HEK293 (cell line): ENCODE data around the gene GPR84.

Source experiments
- BCL11A ChIP-seq: fragments of 450-650 bp; formaldehyde crosslinking; IDR thresholded peaks from 2 replicates; pipeline ENCODE4 v1.5.1; 2016; ENCODE audit warnings: low read depth, missing biosample characterization, missing genetic modification characterization
- GFI1B ChIP-seq: fragments of 450-650 bp; formaldehyde crosslinking; IDR thresholded peaks from 2 replicates; pipeline ENCODE4 v1.5.1; 2016; ENCODE audit warnings: missing biosample characterization, missing genetic modification characterization
- GLIS1 ChIP-seq: fragments of 450-650 bp; formaldehyde crosslinking; IDR thresholded peaks from 2 replicates; pipeline ENCODE4 v1.5.1; 2016; ENCODE audit warnings: missing biosample characterization, missing genetic modification characterization
- IKZF3 ChIP-seq: fragments of 450-650 bp; IDR thresholded peaks from 2 replicates; pipeline ENCODE4 v1.5.0; 2018; ENCODE audit warnings: missing biosample characterization, mild to moderate bottlenecking, missing genetic modification characterization, moderate library complexity
- KLF17 ChIP-seq: fragments of 450-650 bp; formaldehyde crosslinking; IDR thresholded peaks from 2 replicates; pipeline ENCODE4 v1.5.1; 2016; ENCODE audit warnings: missing biosample characterization, missing genetic modification characterization
- KLF8 ChIP-seq: fragments of 450-650 bp; formaldehyde crosslinking; IDR thresholded peaks from 2 replicates; pipeline ENCODE4 v1.5.1; 2016; ENCODE audit warnings: missing biosample characterization, missing genetic modification characterization
- KLF9 ChIP-seq: fragments of 450-650 bp; formaldehyde crosslinking; IDR thresholded peaks from 2 replicates; pipeline ENCODE4 v1.5.1; 2016; ENCODE audit warnings: missing biosample characterization, missing genetic modification characterization, low read depth
- MZF1 ChIP-seq: fragments of 450-650 bp; formaldehyde crosslinking; IDR thresholded peaks from 2 replicates; pipeline ENCODE4 v1.5.1; 2017; ENCODE audit warnings: missing biosample characterization, missing genetic modification characterization, borderline replicate concordance
- PRDM10 ChIP-seq: fragments of 450-650 bp; formaldehyde crosslinking; IDR thresholded peaks from 2 replicates; pipeline ENCODE4 v1.5.1; 2016; ENCODE audit warnings: missing biosample characterization, missing genetic modification characterization
- RBAK ChIP-seq: fragments of 450-650 bp; formaldehyde crosslinking; IDR thresholded peaks from 2 replicates; pipeline ENCODE4 v1.5.1; 2016; ENCODE audit warnings: missing biosample characterization, missing genetic modification characterization
- ZBTB21 ChIP-seq: fragments of 450-650 bp; formaldehyde crosslinking; IDR thresholded peaks from 2 replicates; pipeline ENCODE4 v1.5.1; 2017; ENCODE audit warnings: missing biosample characterization, missing genetic modification characterization
- ZBTB8A ChIP-seq: fragments of 450-650 bp; formaldehyde crosslinking; IDR thresholded peaks from 2 replicates; pipeline ENCODE4 v1.5.1; 2016; ENCODE audit warnings: missing biosample characterization, missing genetic modification characterization
- ZFP37 ChIP-seq: fragments of 450-650 bp; formaldehyde crosslinking; IDR thresholded peaks from 2 replicates; pipeline ENCODE4 v1.5.1; 2016; ENCODE audit warnings: missing biosample characterization, missing genetic modification characterization
- ZNF148 ChIP-seq: fragments of 450-650 bp; formaldehyde crosslinking; IDR thresholded peaks from 2 replicates; pipeline ENCODE4 v1.5.0; 2017; ENCODE audit warnings: missing biosample characterization, missing genetic modification characterization, borderline replicate concordance
- ZNF2 ChIP-seq: fragments of 450-650 bp; formaldehyde crosslinking; IDR thresholded peaks from 2 replicates; pipeline ENCODE4 v1.5.1; 2016; ENCODE audit warnings: missing biosample characterization, missing genetic modification characterization
- ZNF239 ChIP-seq: fragments of 450-650 bp; formaldehyde crosslinking; IDR thresholded peaks from 2 replicates; pipeline ENCODE4 v1.5.1; 2016; ENCODE audit warnings: missing biosample characterization, missing genetic modification characterization
- ZNF248 ChIP-seq: fragments of 450-650 bp; formaldehyde crosslinking; IDR thresholded peaks from 2 replicates; pipeline ENCODE4 v1.5.1; 2017; ENCODE audit warnings: missing biosample characterization, missing genetic modification characterization
- ZNF341 ChIP-seq: fragments of 450-650 bp; formaldehyde crosslinking; IDR thresholded peaks from 2 replicates; pipeline ENCODE4; 2016; ENCODE audit warnings: low read depth, missing biosample characterization, missing genetic modification characterization
- ZNF362 ChIP-seq: fragments of 450-650 bp; formaldehyde crosslinking; IDR thresholded peaks from 2 replicates; pipeline ENCODE4 v1.5.1; 2016; ENCODE audit warnings: missing biosample characterization, missing genetic modification characterization
- ZNF394 ChIP-seq: fragments of 450-650 bp; formaldehyde crosslinking; IDR thresholded peaks from 2 replicates; pipeline ENCODE4 v1.5.1; 2016; ENCODE audit warnings: missing biosample characterization, missing genetic modification characterization, mild to moderate bottlenecking, moderate library complexity, borderline replicate concordance
- ZNF585B ChIP-seq: fragments of 450-650 bp; formaldehyde crosslinking; IDR thresholded peaks from 2 replicates; pipeline ENCODE4 v1.5.1; 2016; ENCODE audit warnings: missing biosample characterization, missing genetic modification characterization
- ZNF747 ChIP-seq: fragments of 450-650 bp; formaldehyde crosslinking; IDR thresholded peaks from 2 replicates; pipeline ENCODE4 v1.5.1; 2016; ENCODE audit warnings: missing biosample characterization, missing genetic modification characterization
- ZNF785 ChIP-seq: fragments of 450-650 bp; formaldehyde crosslinking; IDR thresholded peaks from 2 replicates; pipeline ENCODE4 v1.5.1; 2016; ENCODE audit warnings: missing biosample characterization, missing genetic modification characterization
- ZNF843 ChIP-seq: fragments of 450-650 bp; formaldehyde crosslinking; IDR thresholded peaks from 2 replicates; pipeline ENCODE4 v1.5.1; 2016; ENCODE audit warnings: missing biosample characterization, missing genetic modification characterization
- ZXDB ChIP-seq: fragments of 450-650 bp; formaldehyde crosslinking; IDR thresholded peaks from 2 replicates; pipeline ENCODE4 v1.5.1; 2016; ENCODE audit warnings: missing biosample characterization, missing genetic modification characterization
- TF ChIP-seq, protein P1 (sequence below): fragments of 450-650 bp; formaldehyde crosslinking; IDR thresholded peaks from 2 replicates; pipeline ENCODE4 v1.5.1; 2016; ENCODE audit warnings: missing biosample characterization, missing genetic modification characterization
- TF ChIP-seq, protein P2 (sequence below): fragments of 450-650 bp; formaldehyde crosslinking; IDR thresholded peaks from 2 replicates; pipeline ENCODE4 v1.5.1; 2017; ENCODE audit warnings: missing biosample characterization, missing genetic modification characterization

The GPR84 gene

GRCh38 chr12:54371328-54372112 lies 7.2 kb upstream of the GPR84 start (continued):
- TF ChIP-seq ZFP37 (tag by site-specific recombination) (no peak), RBAK (no peak), KLF17 (tag by site-specific recombination) (0 out of 2 replicates have a peak, but pooled peaks have one; percentile 26), KLF8 (tag by site-specific recombination) (no peak), ZNF785 (no peak), GFI1B (tag by site-specific recombination) (no peak), ZXDB (no peak), ZNF239 (tag by site-specific recombination) (no peak), ZNF2 (tag by site-specific recombination) (no peak), ZNF341 (tag by site-specific recombination) (peak; percentile 44), ZNF843 (tag by site-specific recombination) (no peak), ZBTB21 (tag by site-specific recombination) (no peak), ZNF394 (tag by site-specific recombination) (no peak), ZNF747 (no peak), ZNF362 (tag by site-specific recombination) (no peak), GLIS1 (peak; percentile 31; the same call in 1 of the 2 replicates), ZNF248 (no peak), IKZF3 (tag by site-specific recombination) (peak; percentile 62; the same call in 1 of the 2 replicates), KLF9 (no peak), BCL11A (tag by site-specific recombination) (no peak), MZF1 (tag by site-specific recombination) (no peak), ZNF148 (tag by site-specific recombination) (no peak), ZNF585B (tag by site-specific recombination) (no peak), ZBTB8A (tag by site-specific recombination) (peak; percentile 70), PRDM10 (tag by site-specific recombination) (peak; percentile 94)
- TF ChIP-seq, protein P1, sequence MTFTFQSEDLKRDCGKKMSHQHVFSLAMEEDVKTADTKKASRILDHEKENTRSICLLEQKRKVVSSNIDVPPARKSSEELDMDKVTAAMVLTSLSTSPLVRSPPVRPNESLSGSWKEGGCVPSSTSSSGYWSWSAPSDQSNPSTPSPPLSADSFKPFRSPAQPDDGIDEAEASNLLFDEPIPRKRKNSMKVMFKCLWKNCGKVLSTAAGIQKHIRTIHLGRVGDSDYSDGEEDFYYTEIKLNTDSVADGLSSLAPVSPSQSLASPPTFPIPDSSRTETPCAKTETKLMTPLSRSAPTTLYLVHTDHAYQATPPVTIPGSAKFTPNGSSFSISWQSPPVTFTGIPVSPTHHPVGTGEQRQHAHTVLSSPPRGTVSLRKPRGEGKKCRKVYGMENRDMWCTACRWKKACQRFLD (tag by site-specific recombination) = no peak
- TF ChIP-seq, protein P2, sequence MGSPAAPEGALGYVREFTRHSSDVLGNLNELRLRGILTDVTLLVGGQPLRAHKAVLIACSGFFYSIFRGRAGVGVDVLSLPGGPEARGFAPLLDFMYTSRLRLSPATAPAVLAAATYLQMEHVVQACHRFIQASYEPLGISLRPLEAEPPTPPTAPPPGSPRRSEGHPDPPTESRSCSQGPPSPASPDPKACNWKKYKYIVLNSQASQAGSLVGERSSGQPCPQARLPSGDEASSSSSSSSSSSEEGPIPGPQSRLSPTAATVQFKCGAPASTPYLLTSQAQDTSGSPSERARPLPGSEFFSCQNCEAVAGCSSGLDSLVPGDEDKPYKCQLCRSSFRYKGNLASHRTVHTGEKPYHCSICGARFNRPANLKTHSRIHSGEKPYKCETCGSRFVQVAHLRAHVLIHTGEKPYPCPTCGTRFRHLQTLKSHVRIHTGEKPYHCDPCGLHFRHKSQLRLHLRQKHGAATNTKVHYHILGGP = no peak
- TF ChIP-seq, all 188 proteins: peak for 13
